Central memory CD4-positive, alpha-beta T cell (primary cell): ENCODE data around the gene CADM1.

Experiments used
- DNase-seq: peaks from one replicate; pipeline ENCODE4 v3.0.0; 2022

Gene CADM1

GRCh38 chr11:115311949-115312348 is 192.3 kb downstream of the CADM1 start:
- no peak for DNase-seq

- DNase-seq = no peak
These were observed 197.5 kb downstream of the CADM1 start for GRCh38 chr11:115306689-115307088.

- no peak for DNase-seq
These were observed 199.3 kb downstream of the CADM1 start for GRCh38 chr11:115304774-115305472.

GRCh38 chr11:115303929-115304531 is 200.2 kb downstream of the CADM1 start:
- DNase-seq = no peak

- DNase-seq = no peak
These were observed 201.1 kb downstream of the CADM1 start for GRCh38 chr11:115302946-115303703.

GRCh38 chr11:115300660-115301428 is 203.4 kb downstream of the CADM1 start:
- no peak for DNase-seq

GRCh38 chr11:115298300-115299012 is 205.8 kb downstream of the CADM1 start:
- no peak for DNase-seq

GRCh38 chr11:115297330-115297729 is 206.9 kb downstream of the CADM1 start:
- DNase-seq = no peak

- DNase-seq = no peak
These were observed 212.9 kb downstream of the CADM1 start for GRCh38 chr11:115291325-115291724.

- DNase-seq = no peak
These were observed 213.3 kb downstream of the CADM1 start for GRCh38 chr11:115290893-115291292.

- DNase-seq = no peak
These were observed 213.7 kb downstream of the CADM1 start for GRCh38 chr11:115290479-115290878.

- no peak for DNase-seq
These were observed 216.9 kb downstream of the CADM1 start for GRCh38 chr11:115287266-115287665.

GRCh38 chr11:115286614-115287013 is 217.6 kb downstream of the CADM1 start:
- no peak for DNase-seq

- no peak for DNase-seq
These were observed 219.4 kb downstream of the CADM1 start for GRCh38 chr11:115284773-115285172.

GRCh38 chr11:115282923-115283322 is 221.3 kb downstream of the CADM1 start:
- DNase-seq = no peak

GRCh38 chr11:115280775-115281174 is 223.4 kb downstream of the CADM1 start:
- no peak for DNase-seq

- DNase-seq = no peak
These were observed 224.1 kb downstream of the CADM1 start for GRCh38 chr11:115279813-115280761.

GRCh38 chr11:115276799-115277198 is 227.4 kb downstream of the CADM1 start:
- no peak for DNase-seq

- no peak for DNase-seq
These were observed 228.0 kb downstream of the CADM1 start for GRCh38 chr11:115276191-115276590.

- DNase-seq = no peak
These were observed 229.2 kb downstream of the CADM1 start for GRCh38 chr11:115275045-115275444.

- DNase-seq = no peak
These were observed 231.3 kb downstream of the CADM1 start for GRCh38 chr11:115272925-115273324.
